Measurements from ENCODE around the gene CDH13. TPM values are rescaled to one million over a fixed set of nuclear protein-coding genes. Genes with fewer than 3 reads are reported as not detected.

CDH13 gene
- total RNA-seq, 4 donors from 2014 or later = 6.4 to 19.7 (median 11.7) TPM

GRCh38 chr16:82971126-82971525 lies 344.4 kb downstream of the CDH13 start:
- TF ChIP-seq CTCF (IDR thresholded peaks at IDR 0.05; ENCODE audit: low read depth) = no peak

DNA sequence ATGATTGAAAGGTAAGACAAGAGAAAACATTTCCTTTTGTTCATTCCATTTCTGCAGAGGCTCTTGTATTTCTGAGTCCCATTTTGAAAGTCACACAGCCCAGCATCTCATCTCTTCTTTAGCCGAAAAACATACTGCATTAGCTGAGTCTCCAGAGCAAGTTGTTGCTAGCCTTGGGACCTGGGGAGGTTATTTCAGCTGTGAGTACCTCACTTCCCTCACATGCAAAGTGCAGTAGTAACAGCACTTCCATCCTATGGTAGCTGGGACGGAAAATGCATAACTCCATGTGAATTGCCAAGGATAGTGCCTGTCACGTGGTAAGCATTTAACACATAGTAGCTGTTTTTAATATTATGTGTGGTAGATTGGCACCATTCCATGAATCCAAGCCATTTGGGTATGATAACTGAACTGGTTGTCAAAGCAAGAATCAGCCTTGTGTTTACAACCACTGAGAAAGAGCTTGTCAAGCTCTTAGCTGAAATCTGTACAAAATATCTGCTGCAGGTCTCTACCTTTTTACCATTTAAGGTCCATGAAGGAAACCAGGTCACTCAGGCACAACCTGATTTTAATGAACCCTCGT lies 345.7 kb downstream of the CDH13 start:
- no peak for TF ChIP-seq CTCF (IDR thresholded peaks at IDR 0.05; ENCODE audit: low read depth)

- no peak for TF ChIP-seq CTCF (IDR thresholded peaks at IDR 0.05; ENCODE audit: low read depth)
Observed at GRCh38 chr16:82979406-82980111, 352.8 kb downstream of the CDH13 start.

DNA sequence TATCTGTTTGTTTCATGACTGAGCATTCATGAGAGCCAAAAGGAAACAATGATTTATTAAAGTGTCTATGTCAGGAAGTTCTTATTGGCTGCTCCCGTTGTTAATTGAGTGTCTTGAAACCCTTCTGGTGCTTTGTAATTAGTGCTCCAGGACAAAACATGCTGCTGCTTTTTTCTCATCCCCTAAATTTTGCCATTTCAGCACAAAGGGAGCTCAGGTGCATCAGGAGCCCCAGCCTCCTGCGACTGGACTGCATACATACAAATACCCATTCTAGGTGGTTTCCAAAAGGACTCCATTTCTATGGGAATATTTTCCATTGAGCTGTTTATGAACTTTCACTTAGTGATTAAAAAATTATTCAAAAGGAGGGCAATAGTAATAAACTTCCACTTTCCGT lies 354.0 kb downstream of the CDH13 start:
- no peak for TF ChIP-seq CTCF (IDR thresholded peaks at IDR 0.05; ENCODE audit: low read depth)

GRCh38 chr16:82987767-82988166 lies 361.0 kb downstream of the CDH13 start:
- no peak for TF ChIP-seq CTCF (IDR thresholded peaks at IDR 0.05; ENCODE audit: low read depth)

GRCh38 chr16:82990155-82990554 lies 363.4 kb downstream of the CDH13 start:
- TF ChIP-seq CTCF (IDR thresholded peaks at IDR 0.05; ENCODE audit: low read depth) = no peak

- no peak for TF ChIP-seq CTCF (IDR thresholded peaks at IDR 0.05; ENCODE audit: low read depth)
Observed at GRCh38 chr16:82991410-82991809, 364.6 kb downstream of the CDH13 start.
